Astrocyte (in vitro differentiated cells and primary cell): ENCODE data around the gene ACSF3. TPM values are rescaled to one million over a fixed set of nuclear protein-coding genes. Genes with fewer than 3 reads are reported as not detected.

Experiments
- DNase-seq: peaks from one replicate; pipeline ENCODE4 v3.0.0-alpha.2; 2010; ENCODE audit warnings: low read depth
- FAIRE-seq: peaks from 2 replicates; lab custom pipeline; 2011; peaks lifted over from hg19 to GRCh38; lab: Jason Lieb, UNC
- H2AFZ ChIP-seq: 2 replicates; pipeline ENCODE4 v1.6.0; 2012; ENCODE audit warnings: low read depth, low read length, inconsistent platforms
- H3K27ac ChIP-seq: 2 replicates; pipeline ENCODE4 v1.5.1; 2011; ENCODE audit warnings: low read depth, low read length, inconsistent platforms
- H3K27me3 ChIP-seq: 2 replicates; pipeline ENCODE4 v1.6.0; 2011; ENCODE audit warnings: low read length, inconsistent platforms; ENCODE audit not compliant: insufficient read depth
- H3K36me3 ChIP-seq: 2 replicates; pipeline ENCODE4 v1.5.1; 2011; ENCODE audit warnings: low read length, inconsistent platforms; ENCODE audit not compliant: insufficient read depth
- H3K4me1 ChIP-seq: 2 replicates; pipeline ENCODE4 v1.5.1; 2011; ENCODE audit warnings: low read length, inconsistent platforms; ENCODE audit not compliant: insufficient read depth
- H3K4me2 ChIP-seq: 2 replicates; pipeline ENCODE4 v1.6.0; 2012; ENCODE audit warnings: low read length, inconsistent platforms
- H3K4me3 ChIP-seq: 2 replicates; pipeline ENCODE4 v1.5.1; 2011; ENCODE audit warnings: low read depth, mild to moderate bottlenecking, low read length, inconsistent platforms; ENCODE audit not compliant: insufficient read depth
- H3K79me2 ChIP-seq: 2 replicates; pipeline ENCODE4 v1.6.0; 2012; ENCODE audit warnings: mild to moderate bottlenecking, low read length, inconsistent platforms; ENCODE audit not compliant: insufficient read depth
- H3K9ac ChIP-seq: 2 replicates; pipeline ENCODE4 v1.6.0; 2012; ENCODE audit warnings: mild to moderate bottlenecking, low read length, inconsistent platforms
- H3K9me3 ChIP-seq: 2 replicates; pipeline ENCODE4 v1.5.1; 2012; ENCODE audit warnings: low read depth, mild to moderate bottlenecking, low read length, inconsistent platforms; ENCODE audit not compliant: insufficient read depth
- H4K20me1 ChIP-seq: 2 replicates; pipeline ENCODE4 v1.6.0; 2012; ENCODE audit warnings: low read length, inconsistent platforms; ENCODE audit not compliant: insufficient read depth
- H3K27ac Mint-ChIP-seq: one replicate; pipeline ENCODE4 v1.8.0; 2021; ENCODE audit warnings: mild to moderate bottlenecking, mixed read lengths; ENCODE audit not compliant: unreplicated experiment
- H3K27me3 Mint-ChIP-seq: one replicate; pipeline ENCODE4 v1.8.0; 2021; ENCODE audit warnings: low read depth, mixed read lengths; ENCODE audit not compliant: unreplicated experiment
- H3K36me3 Mint-ChIP-seq: one replicate; pipeline ENCODE4 v1.8.0; 2021; ENCODE audit warnings: low read depth, mixed read lengths; ENCODE audit not compliant: unreplicated experiment
- H3K4me1 Mint-ChIP-seq: one replicate; pipeline ENCODE4 v1.8.0; 2021; ENCODE audit warnings: low read depth, mixed read lengths; ENCODE audit not compliant: unreplicated experiment
- H3K4me3 Mint-ChIP-seq: one replicate; pipeline ENCODE4 v1.8.0; 2021; ENCODE audit warnings: mild to moderate bottlenecking, moderate library complexity, mixed read lengths; ENCODE audit not compliant: unreplicated experiment
- H3K9me3 Mint-ChIP-seq: one replicate; pipeline ENCODE4 v1.8.0; 2021; ENCODE audit warnings: mild to moderate bottlenecking, mixed read lengths; ENCODE audit not compliant: unreplicated experiment
- EZH2 ChIP-seq: IDR thresholded peaks from 2 replicates; pipeline ENCODE4 v1.6.1; 2012; ENCODE audit warnings: mild to moderate bottlenecking, low read length, inconsistent platforms; ENCODE audit not compliant: insufficient read depth
- total RNA-seq: library from RNA; stranded (reverse); gene quantifications from 2 replicates; pipeline ENCODE4 v1.2.1, GENCODE V29; 2021
- TF ChIP-seq, protein P1 (sequence below): IDR thresholded peaks from 2 replicates; pipeline ENCODE4 v1.5.1; 2011; ENCODE audit warnings: low read depth, mild to moderate bottlenecking, inconsistent platforms, low read length, moderate library complexity; ENCODE audit not compliant: insufficient read depth

The ACSF3 gene
- total RNA-seq, 1 donor from 2014 or later: 17.0 TPM

DNA sequence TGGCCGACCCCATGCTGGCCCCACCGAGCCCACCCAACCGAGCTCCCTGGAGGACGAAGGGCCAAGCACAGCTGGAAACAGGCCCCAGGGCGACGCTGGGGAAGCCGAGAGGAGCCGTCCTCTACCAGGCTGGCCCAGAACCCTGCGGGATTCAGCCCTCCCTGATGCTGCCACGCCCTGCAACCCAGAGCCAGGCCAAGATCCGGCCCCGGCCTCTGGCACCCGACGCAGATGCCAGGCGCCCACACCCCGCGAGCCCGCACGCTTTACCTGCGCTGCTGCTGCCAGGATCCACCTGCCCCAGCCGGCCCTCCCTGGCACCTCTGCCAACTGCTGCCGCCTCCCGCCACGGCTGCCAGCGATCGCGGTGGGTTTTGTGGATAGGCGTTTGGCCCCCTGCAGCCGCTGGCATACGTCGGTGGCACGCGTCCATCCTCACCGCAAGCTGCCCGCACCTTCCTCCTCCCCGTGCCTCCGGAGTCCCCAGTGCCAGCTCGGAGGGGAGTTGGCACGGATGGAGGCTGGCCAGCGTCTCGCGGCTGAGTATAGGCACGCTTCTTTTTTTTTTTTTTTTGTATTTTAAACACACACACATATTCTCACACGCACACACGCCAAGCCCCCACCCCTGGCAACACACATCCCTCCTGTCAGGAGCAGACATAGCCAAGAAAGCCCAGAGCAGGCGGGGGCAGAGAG lies 41.3 kb upstream of the ACSF3 start:
- no peaks in the 10 kb centered on the region for H3K4me1 ChIP-seq
- Mint-ChIP-seq H3K27ac (no peak overlapping the region), H3K9me3 (no peaks in the 10 kb centered on the region), H3K36me3 (no peaks in the 10 kb centered on the region), H3K27me3 (peaks cover 28% of the 10 kb centered on the region), H3K4me3 (no peak overlapping the region), H3K4me1 (peaks cover 1% of the 10 kb centered on the region)
- no peak overlapping the region for H3K27ac ChIP-seq
- H3K9me3 ChIP-seq: no peaks in the 10 kb centered on the region
- H3K9ac ChIP-seq: no peak overlapping the region
- no peaks in the 10 kb centered on the region for H3K79me2 ChIP-seq
- no peak for FAIRE-seq
- H3K4me2 ChIP-seq: peak overlapping the region; percentile 73
- H3K36me3 ChIP-seq: no peaks in the 10 kb centered on the region
- H3K27me3 ChIP-seq: peaks cover 24% of the 10 kb centered on the region
- peak overlapping the region; percentile 33 for H3K4me3 ChIP-seq
- no peak for DNase-seq
- peak overlapping the region; percentile 60 for H2AFZ ChIP-seq
- no peaks in the 10 kb centered on the region for H4K20me1 ChIP-seq
- TF ChIP-seq EZH2: peak; percentile 48
- TF ChIP-seq, protein P1, sequence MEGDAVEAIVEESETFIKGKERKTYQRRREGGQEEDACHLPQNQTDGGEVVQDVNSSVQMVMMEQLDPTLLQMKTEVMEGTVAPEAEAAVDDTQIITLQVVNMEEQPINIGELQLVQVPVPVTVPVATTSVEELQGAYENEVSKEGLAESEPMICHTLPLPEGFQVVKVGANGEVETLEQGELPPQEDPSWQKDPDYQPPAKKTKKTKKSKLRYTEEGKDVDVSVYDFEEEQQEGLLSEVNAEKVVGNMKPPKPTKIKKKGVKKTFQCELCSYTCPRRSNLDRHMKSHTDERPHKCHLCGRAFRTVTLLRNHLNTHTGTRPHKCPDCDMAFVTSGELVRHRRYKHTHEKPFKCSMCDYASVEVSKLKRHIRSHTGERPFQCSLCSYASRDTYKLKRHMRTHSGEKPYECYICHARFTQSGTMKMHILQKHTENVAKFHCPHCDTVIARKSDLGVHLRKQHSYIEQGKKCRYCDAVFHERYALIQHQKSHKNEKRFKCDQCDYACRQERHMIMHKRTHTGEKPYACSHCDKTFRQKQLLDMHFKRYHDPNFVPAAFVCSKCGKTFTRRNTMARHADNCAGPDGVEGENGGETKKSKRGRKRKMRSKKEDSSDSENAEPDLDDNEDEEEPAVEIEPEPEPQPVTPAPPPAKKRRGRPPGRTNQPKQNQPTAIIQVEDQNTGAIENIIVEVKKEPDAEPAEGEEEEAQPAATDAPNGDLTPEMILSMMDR: no peak

DNA sequence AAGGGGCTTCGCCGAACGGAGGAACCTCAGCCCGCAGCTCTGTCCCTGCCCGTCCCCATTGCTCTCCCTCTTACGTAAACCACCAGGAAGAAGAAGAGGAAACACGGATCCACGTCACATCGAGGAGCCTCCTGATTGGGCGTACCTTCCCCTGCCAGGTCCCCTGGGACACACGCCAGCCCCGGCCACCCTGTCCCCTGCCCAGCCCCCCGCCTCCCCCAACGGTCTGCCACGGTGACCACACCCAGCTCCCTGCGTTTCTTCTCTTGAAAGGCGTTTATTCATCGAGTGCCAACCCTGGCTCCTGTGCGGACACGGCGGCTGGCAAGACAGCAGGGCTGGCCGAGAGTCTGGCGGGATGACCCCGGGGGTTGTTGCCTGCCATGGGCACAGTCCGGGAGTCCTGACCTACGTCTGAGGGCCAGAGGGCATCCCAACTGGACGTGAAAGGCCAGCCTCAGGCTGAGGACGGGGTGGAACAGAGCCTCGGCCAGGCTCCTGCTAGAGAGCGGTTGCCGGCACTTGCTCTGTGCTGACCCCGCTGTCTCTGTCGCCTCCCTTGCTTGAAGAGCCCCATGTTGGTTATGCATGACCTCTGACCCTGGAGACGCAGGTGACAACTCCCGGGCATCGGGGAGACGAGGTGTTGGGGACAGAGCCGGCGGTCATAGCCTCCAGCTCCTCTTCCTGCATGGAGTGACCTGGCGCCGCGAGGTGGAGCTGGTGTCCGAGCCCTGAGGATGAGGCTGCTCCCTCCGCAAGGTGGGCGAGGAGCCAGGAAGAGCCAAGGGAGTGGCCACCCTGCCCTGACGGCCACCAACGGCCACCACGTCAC lies 40.5 kb upstream of the ACSF3 start:
- Histone ChIP-seq H3K27ac (no peak overlapping the region), H2AFZ (peak overlapping the region; percentile 60), H3K9ac (no peak overlapping the region), H3K79me2 (no peaks in the 10 kb centered on the region), H3K9me3 (no peaks in the 10 kb centered on the region), H4K20me1 (no peaks in the 10 kb centered on the region), H3K36me3 (no peaks in the 10 kb centered on the region), H3K4me1 (no peaks in the 10 kb centered on the region), H3K4me3 (peak overlapping the region; percentile 33), H3K27me3 (peaks cover 19% of the 10 kb centered on the region), H3K4me2 (peak overlapping the region; percentile 73)
- no peaks in the 10 kb centered on the region for H3K36me3 Mint-ChIP-seq
- FAIRE-seq (no peak), DNase-seq (peak; percentile 47)
- no peak overlapping the region for H3K27ac Mint-ChIP-seq
- peak; percentile 5 for TF ChIP-seq EZH2
- TF ChIP-seq, protein P1: no peak
- peaks cover 30% of the 10 kb centered on the region for H3K27me3 Mint-ChIP-seq
- H3K4me3 Mint-ChIP-seq: no peak overlapping the region
- no peaks in the 10 kb centered on the region for H3K9me3 Mint-ChIP-seq
- H3K4me1 Mint-ChIP-seq: peaks cover 1% of the 10 kb centered on the region

DNA sequence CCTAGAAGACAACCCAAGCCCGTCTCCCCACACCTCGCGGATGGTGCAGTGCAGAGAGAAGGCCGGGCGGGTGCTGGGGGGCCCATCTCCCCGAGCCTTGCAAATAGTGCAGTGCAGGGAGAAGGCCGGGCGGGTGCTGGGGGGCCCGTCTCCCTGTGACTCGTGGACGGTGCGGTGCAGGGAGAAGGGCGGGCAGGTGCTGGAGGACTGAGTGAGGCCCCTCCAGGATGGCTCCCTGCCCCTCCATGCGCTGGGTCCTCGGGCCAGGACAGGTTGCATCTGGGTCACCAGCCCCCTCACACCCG lies 40.0 kb upstream of the ACSF3 start:
- Histone ChIP-seq H3K4me3 (no peak overlapping the region), H3K36me3 (no peaks in the 10 kb centered on the region), H3K4me1 (no peaks in the 10 kb centered on the region), H4K20me1 (no peaks in the 10 kb centered on the region), H3K27me3 (peaks cover 16% of the 10 kb centered on the region), H3K9me3 (no peaks in the 10 kb centered on the region), H3K4me2 (no peak overlapping the region), H3K79me2 (no peaks in the 10 kb centered on the region), H3K27ac (no peak overlapping the region), H2AFZ (no peak overlapping the region), H3K9ac (no peak overlapping the region)
- H3K4me1 Mint-ChIP-seq: peaks cover 1% of the 10 kb centered on the region
- no peak for DNase-seq
- H3K27me3 Mint-ChIP-seq: peaks cover 30% of the 10 kb centered on the region
- no peak overlapping the region for H3K4me3 Mint-ChIP-seq
- no peaks in the 10 kb centered on the region for H3K36me3 Mint-ChIP-seq
- no peak overlapping the region for H3K27ac Mint-ChIP-seq
- TF ChIP-seq, protein P1: no peak
- no peak for TF ChIP-seq EZH2
- H3K9me3 Mint-ChIP-seq: no peaks in the 10 kb centered on the region
- no peak for FAIRE-seq
